Measurements from ENCODE around the gene KCNK18.

KCNK18 gene

DNA sequence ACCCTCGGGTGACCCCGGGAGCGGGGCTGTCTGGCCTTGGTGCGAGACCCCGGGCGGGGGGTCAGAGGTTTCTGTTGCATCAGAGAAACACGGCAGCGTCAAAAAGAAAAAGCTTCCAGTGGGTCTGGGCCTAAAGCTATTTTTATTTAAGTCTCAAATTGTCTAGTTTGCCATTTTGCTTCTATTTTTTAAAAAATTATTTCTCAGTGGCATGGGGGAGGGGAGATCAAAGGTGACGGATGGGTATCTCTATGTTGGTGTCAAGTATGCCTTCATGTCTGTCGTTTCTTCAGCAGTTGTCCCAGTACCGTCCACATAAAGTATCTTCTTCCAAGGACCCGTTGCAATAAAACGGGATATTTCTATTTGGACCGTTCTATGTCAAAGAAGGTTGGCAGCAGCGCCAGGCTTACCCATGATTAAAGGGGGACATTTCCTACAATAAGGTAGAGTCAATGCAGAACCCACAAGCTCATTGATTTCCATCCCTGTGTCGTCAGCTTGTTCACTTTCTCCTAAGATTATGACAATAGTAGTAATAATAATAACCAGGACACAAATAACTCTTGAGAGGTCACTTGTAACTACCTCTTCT lies 33.2 kb upstream of the KCNK18 start:
- TF ChIP-seq FOXP2 (optimal IDR thresholded peaks at IDR 0.05; ENCODE audit: borderline replicate concordance, extremely low read depth, extremely low read length, insufficient read depth) (no peak), TAF1 (IDR thresholded peaks at IDR 0.05; ENCODE audit: borderline replicate concordance, insufficient read depth, low read length) (no peak), POLR2AphosphoS5 (IDR thresholded peaks at IDR 0.05; ENCODE audit: low read depth, low read length) (no peak), SIN3A (IDR thresholded peaks at IDR 0.05; ENCODE audit: borderline replicate concordance, insufficient read depth, low read length) (no peak)
- TF ChIP-seq, protein P1, sequence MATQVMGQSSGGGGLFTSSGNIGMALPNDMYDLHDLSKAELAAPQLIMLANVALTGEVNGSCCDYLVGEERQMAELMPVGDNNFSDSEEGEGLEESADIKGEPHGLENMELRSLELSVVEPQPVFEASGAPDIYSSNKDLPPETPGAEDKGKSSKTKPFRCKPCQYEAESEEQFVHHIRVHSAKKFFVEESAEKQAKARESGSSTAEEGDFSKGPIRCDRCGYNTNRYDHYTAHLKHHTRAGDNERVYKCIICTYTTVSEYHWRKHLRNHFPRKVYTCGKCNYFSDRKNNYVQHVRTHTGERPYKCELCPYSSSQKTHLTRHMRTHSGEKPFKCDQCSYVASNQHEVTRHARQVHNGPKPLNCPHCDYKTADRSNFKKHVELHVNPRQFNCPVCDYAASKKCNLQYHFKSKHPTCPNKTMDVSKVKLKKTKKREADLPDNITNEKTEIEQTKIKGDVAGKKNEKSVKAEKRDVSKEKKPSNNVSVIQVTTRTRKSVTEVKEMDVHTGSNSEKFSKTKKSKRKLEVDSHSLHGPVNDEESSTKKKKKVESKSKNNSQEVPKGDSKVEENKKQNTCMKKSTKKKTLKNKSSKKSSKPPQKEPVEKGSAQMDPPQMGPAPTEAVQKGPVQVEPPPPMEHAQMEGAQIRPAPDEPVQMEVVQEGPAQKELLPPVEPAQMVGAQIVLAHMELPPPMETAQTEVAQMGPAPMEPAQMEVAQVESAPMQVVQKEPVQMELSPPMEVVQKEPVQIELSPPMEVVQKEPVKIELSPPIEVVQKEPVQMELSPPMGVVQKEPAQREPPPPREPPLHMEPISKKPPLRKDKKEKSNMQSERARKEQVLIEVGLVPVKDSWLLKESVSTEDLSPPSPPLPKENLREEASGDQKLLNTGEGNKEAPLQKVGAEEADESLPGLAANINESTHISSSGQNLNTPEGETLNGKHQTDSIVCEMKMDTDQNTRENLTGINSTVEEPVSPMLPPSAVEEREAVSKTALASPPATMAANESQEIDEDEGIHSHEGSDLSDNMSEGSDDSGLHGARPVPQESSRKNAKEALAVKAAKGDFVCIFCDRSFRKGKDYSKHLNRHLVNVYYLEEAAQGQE (IDR thresholded peaks at IDR 0.05; ENCODE audit: insufficient read depth in 1 of 2, low read depth in 2 of 2, low read length in 2 of 2) = no peak

DNA sequence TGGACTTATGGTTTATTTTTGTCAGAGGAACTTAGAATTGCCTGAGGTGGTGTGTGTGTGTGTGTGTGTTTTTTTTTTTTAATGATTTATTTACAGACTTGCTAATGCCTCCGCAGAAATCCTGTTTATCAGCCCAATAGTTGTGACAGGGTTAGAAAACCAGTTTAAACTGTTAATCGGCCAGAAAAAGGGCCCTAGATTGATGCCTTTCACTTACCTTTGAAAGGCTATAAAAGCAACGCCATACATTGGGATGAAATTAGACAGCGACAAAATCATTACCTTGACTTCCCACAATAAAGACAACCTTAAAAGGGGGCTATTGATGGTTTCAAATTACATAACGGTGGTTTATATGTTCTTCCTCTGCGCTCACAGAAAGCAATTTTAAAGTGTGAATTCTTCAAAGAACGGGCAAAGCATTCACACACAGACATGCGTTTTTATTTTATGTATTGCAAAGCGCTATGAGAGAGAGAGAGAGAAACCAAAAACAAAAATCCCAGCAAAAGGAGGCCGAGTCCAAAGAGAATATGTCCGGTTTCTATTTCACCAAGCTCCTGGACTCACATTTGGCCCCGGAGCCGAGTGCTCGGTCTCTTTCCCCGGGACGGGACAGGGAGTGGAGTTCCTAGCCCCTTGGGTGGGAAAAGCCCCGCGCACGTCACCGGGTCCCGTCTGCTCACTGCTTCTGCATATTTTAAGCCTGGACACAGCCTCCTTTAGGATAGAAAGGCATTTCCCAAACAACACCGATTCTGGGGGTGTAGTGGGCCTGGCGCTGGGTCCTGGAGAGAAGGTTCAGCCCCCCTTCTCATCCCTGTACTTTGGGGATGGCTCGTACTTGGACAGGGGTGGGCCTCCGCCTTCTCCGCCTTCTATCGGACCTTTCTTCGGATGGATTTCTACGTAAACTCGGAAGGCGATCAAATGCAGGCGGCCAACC lies 32.4 kb upstream of the KCNK18 start:
- TF ChIP-seq POLR2AphosphoS5 (IDR thresholded peaks at IDR 0.05; ENCODE audit: low read depth, low read length) = no peak
- no peak for TF ChIP-seq TAF1 (IDR thresholded peaks at IDR 0.05; ENCODE audit: borderline replicate concordance, insufficient read depth, low read length)
- TF ChIP-seq, protein P1 (IDR thresholded peaks at IDR 0.05; ENCODE audit: insufficient read depth in 1 of 2, low read depth in 2 of 2, low read length in 2 of 2) = no peak
- TF ChIP-seq SIN3A (IDR thresholded peaks at IDR 0.05; ENCODE audit: borderline replicate concordance, insufficient read depth, low read length) = no peak
- no peak for TF ChIP-seq FOXP2 (optimal IDR thresholded peaks at IDR 0.05; ENCODE audit: borderline replicate concordance, extremely low read depth, extremely low read length, insufficient read depth)

DNA sequence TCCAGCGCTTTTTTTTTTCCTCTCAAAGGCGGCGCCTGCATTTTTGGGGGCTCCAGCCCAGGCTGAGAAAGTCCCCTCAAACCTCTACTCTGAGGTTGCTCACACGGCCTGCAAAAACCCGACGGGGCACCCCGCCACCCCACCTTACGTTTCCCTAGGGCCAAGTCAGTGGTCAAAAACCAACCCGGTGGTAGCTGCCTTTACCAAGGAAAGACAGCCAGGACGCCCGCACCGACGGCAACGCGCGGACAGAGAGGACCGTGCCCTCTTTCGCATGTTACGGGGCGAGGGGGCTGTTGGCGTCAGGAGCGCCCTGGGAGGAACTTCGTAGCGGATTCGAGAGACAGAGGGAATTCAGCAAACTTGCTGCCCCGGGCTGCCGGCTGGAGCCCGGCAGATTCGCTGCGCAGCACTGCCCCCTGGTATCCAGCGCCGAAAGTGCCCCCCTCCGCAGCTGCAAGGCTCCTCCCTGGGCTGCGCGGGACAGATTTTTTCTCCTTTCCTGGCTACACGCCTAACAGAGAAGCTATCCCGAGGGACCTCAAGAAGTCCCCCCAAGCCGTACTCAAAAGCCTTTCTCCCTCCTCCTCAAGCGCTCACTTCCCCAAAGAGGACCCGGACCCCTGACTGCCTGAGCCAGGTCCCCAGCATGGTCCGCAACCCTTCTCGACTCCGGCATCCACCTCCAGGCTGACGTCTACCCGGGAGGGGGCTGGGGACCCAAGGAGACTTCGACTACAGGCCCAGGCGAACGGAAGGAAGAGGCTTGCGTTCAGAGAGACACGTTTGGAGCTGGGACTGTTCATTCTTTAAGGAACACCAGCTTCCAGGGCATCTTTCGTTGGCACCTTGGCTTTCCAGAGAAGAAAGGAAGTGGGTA lies 31.5 kb upstream of the KCNK18 start:
- TF ChIP-seq FOXP2 (optimal IDR thresholded peaks at IDR 0.05; ENCODE audit: borderline replicate concordance, extremely low read depth, extremely low read length, insufficient read depth) (no peak), SIN3A (IDR thresholded peaks at IDR 0.05; ENCODE audit: borderline replicate concordance, insufficient read depth, low read length) (no peak), TAF1 (IDR thresholded peaks at IDR 0.05; ENCODE audit: borderline replicate concordance, insufficient read depth, low read length) (no peak), POLR2AphosphoS5 (IDR thresholded peaks at IDR 0.05; ENCODE audit: low read depth, low read length) (no peak)
- TF ChIP-seq, protein P1 (IDR thresholded peaks at IDR 0.05; ENCODE audit: insufficient read depth in 1 of 2, low read depth in 2 of 2, low read length in 2 of 2) = no peak

DNA sequence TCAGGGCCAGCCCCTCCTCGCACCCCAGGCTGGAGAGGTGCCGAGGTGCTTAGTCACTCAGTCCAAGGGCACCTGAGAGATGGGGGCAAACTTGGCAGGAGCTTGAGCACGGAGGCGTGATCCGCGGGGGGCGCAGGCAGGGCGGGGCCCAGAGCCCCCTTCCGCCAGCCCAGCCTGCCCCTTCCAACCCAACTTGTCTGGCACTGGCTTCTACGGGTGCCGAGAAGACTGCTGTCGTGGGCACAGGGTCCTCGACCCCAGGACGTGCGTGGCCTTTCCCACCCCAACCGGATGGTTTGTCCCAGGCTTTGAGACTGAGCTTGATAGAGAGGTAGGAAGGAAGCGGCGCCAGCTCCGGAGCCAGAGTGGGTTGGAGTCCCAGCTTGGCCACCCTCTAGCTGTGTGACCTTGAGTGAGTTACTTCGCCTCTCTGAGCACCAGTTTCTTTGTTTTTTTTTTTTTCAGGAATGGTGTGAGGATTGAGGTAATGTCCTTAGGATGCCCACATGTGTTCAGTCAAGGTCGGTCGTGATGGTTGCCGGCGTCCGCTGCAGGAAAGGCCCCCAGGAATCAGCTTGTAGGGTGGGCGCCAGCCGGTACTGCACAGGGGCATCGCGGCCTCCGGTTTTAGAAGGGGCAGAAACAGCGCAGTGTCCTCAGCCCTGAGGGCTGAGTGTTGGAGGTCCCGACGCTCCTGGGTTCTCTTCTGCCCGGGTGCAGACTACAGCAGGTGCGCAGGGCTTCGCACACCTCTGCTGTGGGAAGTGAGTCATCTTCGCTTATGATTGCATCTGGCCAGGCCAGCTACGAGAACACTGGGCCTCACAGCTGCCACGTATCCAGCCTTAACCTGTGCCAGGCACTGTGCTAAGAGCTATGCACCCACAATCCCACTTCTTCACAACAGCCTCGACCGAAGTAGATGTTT lies 30.6 kb upstream of the KCNK18 start:
- TF ChIP-seq TAF1 (IDR thresholded peaks at IDR 0.05; ENCODE audit: borderline replicate concordance, insufficient read depth, low read length) (no peak), POLR2AphosphoS5 (IDR thresholded peaks at IDR 0.05; ENCODE audit: low read depth, low read length) (no peak), SIN3A (IDR thresholded peaks at IDR 0.05; ENCODE audit: borderline replicate concordance, insufficient read depth, low read length) (no peak), FOXP2 (optimal IDR thresholded peaks at IDR 0.05; ENCODE audit: borderline replicate concordance, extremely low read depth, extremely low read length, insufficient read depth) (no peak)
- TF ChIP-seq, protein P1 (IDR thresholded peaks at IDR 0.05; ENCODE audit: insufficient read depth in 1 of 2, low read depth in 2 of 2, low read length in 2 of 2) = no peak
